ENCODE data around the gene WDR53.
"Not testable (repeated sequence)": the region's sequence is repeated elsewhere in the genome, so short reads cannot be mapped to it uniquely, and the experiment has no call there.

WDR53 gene

GRCh38 chr3:196568246-196569002 is at the start of gene WDR53, which contains the start of gene FBXO45:
Gene WDR53 (minus strand): TSS chr3:196568554. CDS start chr3:196561475, 7,079 bp downstream.
Gene FBXO45 (plus strand): TSS chr3:196568660. CDS start chr3:196568985, 325 bp downstream.
- peak; percentile 97 for DNase-seq (ENCODE audit: low read depth)

GRCh38 chr3:196617256-196617655 is 48.9 kb upstream of the WDR53 start:
- H3K4me3 ChIP-seq (ENCODE audit: low read depth, low read length): no peak overlapping the region
- TF ChIP-seq MYC (IDR thresholded peaks at IDR 0.05; ENCODE audit: low read depth, low read length): no peak
- no peak for TF ChIP-seq POLR2A (IDR thresholded peaks at IDR 0.05; ENCODE audit: extremely low read depth, insufficient read length)
- TF ChIP-seq MAX (IDR thresholded peaks at IDR 0.05; ENCODE audit: low read depth, low read length): no peak
- no peak for TF ChIP-seq CTCF (IDR thresholded peaks at IDR 0.05; ENCODE audit: low read depth, low read length)
- peak; percentile 77 for DNase-seq (ENCODE audit: low read depth)

More at GRCh38 chr3:196568246-196569002, at the start of gene WDR53, which contains the start of gene FBXO45:
- peak within 1 kb of the TSS; percentile 85 for H3K4me3 ChIP-seq (ENCODE audit: low read depth, low read length)
- TF ChIP-seq MAX (IDR thresholded peaks at IDR 0.05; ENCODE audit: low read depth, low read length) (peak; percentile 86), MYC (IDR thresholded peaks at IDR 0.05; ENCODE audit: low read depth, low read length) (peak; percentile 91), POLR2A (IDR thresholded peaks at IDR 0.05; ENCODE audit: extremely low read depth, insufficient read length) (peak; percentile 79), CTCF (IDR thresholded peaks at IDR 0.05; ENCODE audit: low read depth, low read length) (no peak)

- not testable (repeated sequence) for DNase-seq (ENCODE audit: low read depth); H3K4me3 ChIP-seq (ENCODE audit: low read depth, low read length)
Observed at GRCh38 chr3:196615234-196615633, 46.9 kb upstream of the WDR53 start.

GRCh38 chr3:196611761-196612483 is 43.6 kb upstream of the WDR53 start:
- TF ChIP-seq MAX (IDR thresholded peaks at IDR 0.05; ENCODE audit: low read depth, low read length) (no peak; the same call in 1 of the 2 replicates), POLR2A (IDR thresholded peaks at IDR 0.05; ENCODE audit: extremely low read depth, insufficient read length) (peak; percentile 46)
- DNase-seq (ENCODE audit: low read depth): peak; percentile 86
- peak overlapping the region; percentile 42 for H3K4me3 ChIP-seq (ENCODE audit: low read depth, low read length)

GRCh38 chr3:196609805-196610515 is 41.6 kb upstream of the WDR53 start:
- H3K4me3 ChIP-seq (ENCODE audit: low read depth, low read length): peak overlapping the region; percentile 44
- TF ChIP-seq CTCF (IDR thresholded peaks at IDR 0.05; ENCODE audit: low read depth, low read length) (no peak), POLR2A (IDR thresholded peaks at IDR 0.05; ENCODE audit: extremely low read depth, insufficient read length) (no peak), MAX (IDR thresholded peaks at IDR 0.05; ENCODE audit: low read depth, low read length) (no peak), MYC (IDR thresholded peaks at IDR 0.05; ENCODE audit: low read depth, low read length) (no peak)
- DNase-seq (ENCODE audit: low read depth): peak; percentile 53

GRCh38 chr3:196609343-196609775 is 41.0 kb upstream of the WDR53 start:
- H3K4me3 ChIP-seq (ENCODE audit: low read depth, low read length): peak overlapping the region; percentile 44
- DNase-seq (ENCODE audit: low read depth): peak; percentile 97
- TF ChIP-seq CTCF (IDR thresholded peaks at IDR 0.05; ENCODE audit: low read depth, low read length): peak; percentile 65
- peak; percentile 44 for TF ChIP-seq POLR2A (IDR thresholded peaks at IDR 0.05; ENCODE audit: extremely low read depth, insufficient read length)
- TF ChIP-seq MYC (IDR thresholded peaks at IDR 0.05; ENCODE audit: low read depth, low read length): peak; percentile 87
- TF ChIP-seq MAX (IDR thresholded peaks at IDR 0.05; ENCODE audit: low read depth, low read length): peak; percentile 90

Measured in NB4 (cell line).